Lower leg skin (tissue), 4 donors: Measurements from ENCODE around the gene DOK7. TPM values are rescaled to one million over a fixed set of nuclear protein-coding genes. Genes with fewer than 3 reads are reported as not detected.

Experiments
- DNase-seq, 2 donors: peaks; one replicate each; pipeline ENCODE4 v3.0.0-alpha.2; 2019; ENCODE audit warnings: low spot score in 2 of 2
- H3K4me3 ChIP-seq: fragments of 200-600 bp; sonication (generic); 2 replicates; pipeline ENCODE4 v1.5.1; 2017; ENCODE audit warnings: mild to moderate bottlenecking, low read depth; ENCODE audit not compliant: poor library complexity, severe bottlenecking
- CTCF ChIP-seq, 3 donors: fragments of 450-650 bp; IDR thresholded peaks; one replicate each; pipeline ENCODE4 v1.5.1; 2016; ENCODE audit warnings: antibody characterized with exemption in 3 of 3, mild to moderate bottlenecking in 3 of 3, moderate library complexity in 2 of 3
- POLR2A ChIP-seq, 2 donors: fragments of 450-650 bp; IDR thresholded peaks; one replicate each; pipeline ENCODE4 v1.6.1; 2016 to 2017; ENCODE audit warnings: antibody characterized with exemption in 2 of 2, mild to moderate bottlenecking in 1 of 2, moderate library complexity in 1 of 2
- WGBS, 2 donors: methylation state at CpG; one replicate each; pipeline ENCODE4 v1.1.5; 2018; 5-methylcytosine and 5-hydroxymethylcytosine counted together
- intact Hi-C: fragments of 100-400 bp; cut with DNase I; formaldehyde crosslinking; loops from one replicate; pipeline ENCODE4 v1.15.0; 2023; ENCODE audit warnings: low total_unique reads
- total RNA-seq, 4 donors: library from RNA; depleted of rRNA; stranded (reverse); fragments of >200 nt; gene quantifications; one replicate each; pipeline ENCODE4 v1.1.0, GENCODE V29; 2016

DOK7 gene
- total RNA-seq, 4 donors from 2014 or later: 1.9 to 9.8 (median 5.9) TPM

DNA sequence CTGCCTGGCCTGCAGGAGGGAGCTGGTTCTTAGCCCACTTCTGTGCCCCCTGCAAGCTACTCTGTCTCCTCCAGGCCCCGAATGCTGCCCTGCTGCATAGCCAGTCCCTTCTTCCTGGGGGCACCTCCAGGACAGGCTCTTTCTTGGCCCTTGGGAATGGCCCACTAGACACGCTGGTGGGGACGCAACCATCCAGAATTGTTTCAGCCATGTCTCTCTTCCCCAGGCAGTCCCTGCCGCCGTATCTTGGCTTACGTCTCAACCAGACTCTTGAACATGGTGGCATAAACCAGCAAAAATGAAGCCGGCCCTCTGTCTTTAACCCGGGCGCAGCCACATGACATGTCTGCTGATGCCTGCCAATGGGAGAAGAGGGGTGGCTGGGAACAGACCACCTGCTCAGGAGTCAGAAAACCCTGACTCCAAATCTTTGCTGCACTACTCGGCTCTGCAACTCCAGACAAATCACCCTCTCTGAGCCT lies 60.1 kb downstream of the DOK7 start:
- 94 to 96% methylated on average over 10 of the region's 10 CpGs for WGBS, 2 donors
- H3K4me3 ChIP-seq: no peak overlapping the region
- intact Hi-C loops: no loop called here
- TF ChIP-seq CTCF (IDR thresholded peaks at IDR 0.05) (no peak), POLR2A (IDR thresholded peaks at IDR 0.05) (no peak)
- peak in 1 of 2 donors; percentile 48 for DNase-seq

- 87 to 91% methylated on average over 24 of the region's 24 CpGs for WGBS, 2 donors
- TF ChIP-seq CTCF (IDR thresholded peaks at IDR 0.05) (no peak), POLR2A (IDR thresholded peaks at IDR 0.05) (no peak)
- intact Hi-C loops: no loop called here
- peak in 1 of 2 donors; percentile 63 for DNase-seq
- no peak overlapping the region for H3K4me3 ChIP-seq
Observed at GRCh38 chr4:3523628-3524221, 60.6 kb downstream of the DOK7 start.

- intact Hi-C loops: no loop called here
- TF ChIP-seq POLR2A (IDR thresholded peaks at IDR 0.05) (no peak), CTCF (IDR thresholded peaks at IDR 0.05) (no peak)
- WGBS, 2 donors: 83 to 87% methylated on average over 6 to 8 of the region's 8 CpGs
- no peak overlapping the region for H3K4me3 ChIP-seq
- peak in 1 of 2 donors; percentile 78 for DNase-seq
Observed at GRCh38 chr4:3524349-3524748, 61.2 kb downstream of the DOK7 start.

DNA sequence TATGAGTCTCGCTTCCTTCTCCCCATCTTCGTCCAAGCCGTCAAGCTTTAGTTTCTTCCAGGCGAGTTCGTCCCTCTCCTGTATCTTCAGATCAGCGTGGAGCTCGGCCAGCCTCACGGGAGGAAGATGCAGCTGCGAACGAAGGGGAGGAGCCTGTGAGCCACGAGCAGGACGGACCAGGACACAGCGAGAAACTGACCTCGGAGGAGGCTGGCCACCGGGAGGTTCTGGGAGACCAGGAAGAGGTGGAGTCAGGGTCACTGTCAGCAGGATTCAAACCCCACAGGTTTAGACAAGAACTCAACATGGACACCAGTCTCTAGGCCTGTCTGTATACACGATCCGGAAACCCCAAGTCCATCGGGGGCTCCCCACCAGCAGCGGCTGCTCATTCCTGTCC lies 61.8 kb downstream of the DOK7 start:
- DNase-seq: peak in 1 of 2 donors; percentile 68
- 80 to 85% methylated on average over 19 of the region's 19 CpGs for WGBS, 2 donors
- no peak overlapping the region for H3K4me3 ChIP-seq
- intact Hi-C loops: no loop called here
- no peak for TF ChIP-seq POLR2A (IDR thresholded peaks at IDR 0.05)
- no peak for TF ChIP-seq CTCF (IDR thresholded peaks at IDR 0.05)

GRCh38 chr4:3525532-3526430 lies 62.7 kb downstream of the DOK7 start:
- intact Hi-C loops: no loop called here
- TF ChIP-seq CTCF (IDR thresholded peaks at IDR 0.05): no peak
- DNase-seq: peak in 1 of 2 donors; percentile 80
- WGBS, 2 donors: 85 to 89% methylated on average over 31 to 33 of the region's 33 CpGs
- no peak overlapping the region for H3K4me3 ChIP-seq
